Calu3 (cell line): ENCODE results near the gene UBASH3B. TPM values are rescaled to one million over a fixed set of nuclear protein-coding genes. Genes with fewer than 3 reads are reported as not detected.

Experiments
- BruUV-seq: library from RNA; stranded (reverse); fragments of 400-500 nt; replicated peaks from 2 replicates; lab custom pipeline; 2021; lab: Mats Ljungman, UMichigan
- CTCF ChIA-PET: fragments of 300-600 bp; sonication (Branson Sonifier 250); formaldehyde crosslinking; loops from one replicate; lab custom pipeline; 2022; ENCODE audit warnings: antibody characterized with exemption; lab: Charles Lee
- DNase-seq: peaks from one replicate; pipeline ENCODE4 v3.0.0; 2022
- H3K27ac Mint-ChIP-seq: one replicate; pipeline ENCODE4 v1.8.0; 2022; ENCODE audit warnings: mixed read lengths; ENCODE audit not compliant: unreplicated experiment
- H3K27me3 Mint-ChIP-seq: one replicate; pipeline ENCODE4 v1.8.0; 2022; ENCODE audit warnings: mixed read lengths; ENCODE audit not compliant: unreplicated experiment
- H3K36me3 Mint-ChIP-seq: one replicate; pipeline ENCODE4 v1.8.0; 2022; ENCODE audit warnings: mild to moderate bottlenecking, moderate library complexity, mixed read lengths; ENCODE audit not compliant: insufficient read depth, unreplicated experiment
- H3K4me1 Mint-ChIP-seq: one replicate; pipeline ENCODE4 v1.8.0; 2022; ENCODE audit warnings: mild to moderate bottlenecking, low read depth, mixed read lengths; ENCODE audit not compliant: unreplicated experiment
- H3K4me3 Mint-ChIP-seq: one replicate; pipeline ENCODE4 v1.8.0; 2022; ENCODE audit warnings: mild to moderate bottlenecking, low read depth, moderate library complexity, mixed read lengths; ENCODE audit not compliant: unreplicated experiment
- H3K9me3 Mint-ChIP-seq: one replicate; pipeline ENCODE4 v1.8.0; 2022; ENCODE audit warnings: low read depth, mixed read lengths; ENCODE audit not compliant: unreplicated experiment
- CTCF ChIP-seq: fragments of 200-600 bp; IDR thresholded peaks from one replicate; pipeline ENCODE4 v1.8.0; 2022; ENCODE audit warnings: antibody characterized with exemption; ENCODE audit not compliant: unreplicated experiment
- intact Hi-C: fragments of 100-400 bp; cut with micrococcal nuclease; formaldehyde crosslinking; loops from one replicate; pipeline ENCODE4 v1.10.0; 2022; ENCODE audit not compliant: unreplicated experiment
- total RNA-seq: library from RNA; stranded (reverse); gene quantifications from 2 replicates; pipeline ENCODE4 v1.2.3, GENCODE V29; 2022

The UBASH3B gene
- total RNA-seq, 1 experiment from 2014 or later = 74.9 TPM

GRCh38 chr11:122741613-122742300 is 86.2 kb downstream of the UBASH3B start:
- BruUV-seq = no TSS peak
- no peak for DNase-seq
- H3K36me3 Mint-ChIP-seq = no peaks in the 10 kb centered on the region
- no peaks in the 10 kb centered on the region for H3K9me3 Mint-ChIP-seq
- CTCF ChIA-PET = no interaction called here
- no peak overlapping the region for H3K4me3 Mint-ChIP-seq
- no peaks in the 10 kb centered on the region for H3K27me3 Mint-ChIP-seq
- TF ChIP-seq CTCF = no peak
- intact Hi-C loops = no loop called here
- no peaks in the 10 kb centered on the region for H3K4me1 Mint-ChIP-seq
- no peak overlapping the region for H3K27ac Mint-ChIP-seq

- CTCF ChIA-PET = no interaction called here
- Mint-ChIP-seq H3K4me1 (no peaks in the 10 kb centered on the region), H3K36me3 (no peaks in the 10 kb centered on the region), H3K9me3 (no peaks in the 10 kb centered on the region), H3K27me3 (no peaks in the 10 kb centered on the region), H3K4me3 (no peak overlapping the region), H3K27ac (no peak overlapping the region)
- intact Hi-C loops = no loop called here
- TF ChIP-seq CTCF = no peak
- DNase-seq = no peak
- BruUV-seq = no TSS peak
These were observed 86.9 kb downstream of the UBASH3B start for GRCh38 chr11:122742301-122743018.

- DNase-seq = no peak
- CTCF ChIA-PET = no interaction called here
- Mint-ChIP-seq H3K9me3 (no peaks in the 10 kb centered on the region), H3K27me3 (no peaks in the 10 kb centered on the region), H3K4me3 (no peak overlapping the region), H3K36me3 (peaks cover 2% of the 10 kb centered on the region), H3K4me1 (no peaks in the 10 kb centered on the region), H3K27ac (no peak overlapping the region)
- no TSS peak for BruUV-seq
- no peak for TF ChIP-seq CTCF
- intact Hi-C loops = no loop called here
These were observed 87.7 kb downstream of the UBASH3B start for GRCh38 chr11:122743097-122743741.

GRCh38 chr11:122743949-122744348 is 88.4 kb downstream of the UBASH3B start:
- Mint-ChIP-seq H3K27me3 (no peaks in the 10 kb centered on the region), H3K4me3 (no peak overlapping the region), H3K4me1 (no peaks in the 10 kb centered on the region), H3K36me3 (peaks cover 5% of the 10 kb centered on the region), H3K9me3 (no peaks in the 10 kb centered on the region), H3K27ac (no peak overlapping the region)
- BruUV-seq = no TSS peak
- intact Hi-C loops = no loop called here
- DNase-seq = no peak
- no peak for TF ChIP-seq CTCF
- CTCF ChIA-PET = no interaction called here
